ENCODE measurements around the gene AFAP1L1. TPM values are rescaled to one million over a fixed set of nuclear protein-coding genes. Genes with fewer than 3 reads are reported as not detected.

The AFAP1L1 gene
- total and polyA plus RNA-seq, 9 of the 15 experiments (the other 6 are each of a cell fraction or from before 2014, with no cell fraction given), result 0.01 to 0.12 (median 0.03) TPM; not detected in 4

- intact Hi-C loops (cut with micrococcal nuclease), result no loop called here
- Histone ChIP-seq H3K4me2 (ENCODE audit: insufficient read depth, low read length) (no peak overlapping the region), H3K9me1 (ENCODE audit: control insufficient read depth, insufficient read depth, low read length) (no peaks in the 10 kb centered on the region), H3K9me3 (replicated peaks; ENCODE audit: control insufficient read depth, insufficient read depth, low read depth, low read length) (no peaks in the 10 kb centered on the region), H3K27me3 (ENCODE audit: control insufficient read depth in 2 of 2, insufficient read depth in 2 of 2, low read length in 2 of 2) (no peaks in the 10 kb centered on the region; a peak in 1 of 5 replicates), H3K4me1 (replicated peaks in 1 of 2; ENCODE audit: control insufficient read depth in 2 of 2, insufficient read depth in 2 of 2, low read length in 2 of 2) (no peaks in the 10 kb centered on the region), H4K20me1 (replicated peaks; ENCODE audit: control insufficient read depth, insufficient read depth, low read length) (no peaks in the 10 kb centered on the region), H3K36me3 (ENCODE audit: control insufficient read depth, insufficient read depth, low read length) (no peaks in the 10 kb centered on the region), H3K27ac (ENCODE audit: extremely low read depth, low read depth, low read length) (no peak overlapping the region), H3K4me3 (no peak overlapping the region), H2AFZ (ENCODE audit: low read depth, low read length) (peak overlapping the region; percentile 21; the same call in 1 of the 2 replicates), H3K9ac (ENCODE audit: insufficient read depth in 1 of 2, low read depth in 2 of 2, low read length in 2 of 2) (no peak overlapping the region), H3K79me2 (ENCODE audit: control insufficient read depth, insufficient read depth, low read length) (no peaks in the 10 kb centered on the region)
- no TSS peak for BruUV-seq (replicated peaks)
- ATAC-seq (peak; percentile 52; the same call in 1 of the 3 replicates), DNase-seq (ENCODE audit: extremely low read depth in 1 of 4, low spot score in 3 of 4) (no peak), FAIRE-seq (no peak)
- POLR2A ChIA-PET, result interaction anchor here (0.6 kb wide), 1 partner anchor 12 kb away, joined by 3 read pairs; no protein-coding TSS in a partner anchor
- in situ Hi-C loops (cut with MboI), result no loop called here
- no peak for TF ChIP-seq SP1 (CRISPR knock-in tag; IDR thresholded peaks at IDR 0.05)
- WGBS (ENCODE audit: insufficient coverage, low coverage, missing lambda C conversion rate), result 0% methylated on average over 1 of the region's 1 CpG
- CTCF ChIA-PET (ENCODE audit: low intra/inter-chr PET ratio), result no interaction called here
Observed at GRCh38 chr5:149338364-149338763, 66.7 kb downstream of the AFAP1L1 start.

GRCh38 chr5:149340920-149341319, 69.3 kb downstream of the AFAP1L1 start:
- CTCF ChIA-PET (ENCODE audit: low intra/inter-chr PET ratio), result no interaction called here
- FAIRE-seq, result no peak

More at GRCh38 chr5:149340920-149341319, 69.3 kb downstream of the AFAP1L1 start:
- Histone ChIP-seq H3K4me2 (ENCODE audit: insufficient read depth, low read length) (no peak overlapping the region), H2AFZ (ENCODE audit: low read depth, low read length) (no peak overlapping the region), H3K27ac (ENCODE audit: extremely low read depth, low read depth, low read length) (no peak overlapping the region), H3K79me2 (ENCODE audit: control insufficient read depth, insufficient read depth, low read length) (peaks cover 11% of the 10 kb centered on the region), H4K20me1 (replicated peaks; ENCODE audit: control insufficient read depth, insufficient read depth, low read length) (no peaks in the 10 kb centered on the region), H3K27me3 (ENCODE audit: control insufficient read depth in 2 of 2, insufficient read depth in 2 of 2, low read length in 2 of 2) (no peaks in the 10 kb centered on the region; a peak in 1 of 5 replicates), H3K4me3 (no peak overlapping the region), H3K9ac (ENCODE audit: insufficient read depth in 1 of 2, low read depth in 2 of 2, low read length in 2 of 2) (no peak overlapping the region), H3K4me1 (replicated peaks in 1 of 2; ENCODE audit: control insufficient read depth in 2 of 2, insufficient read depth in 2 of 2, low read length in 2 of 2) (0 out of 5 replicates have a peak, but pooled peaks cover 3% of the 10 kb centered on the region in 2 experiments), H3K36me3 (ENCODE audit: control insufficient read depth, insufficient read depth, low read length) (no peaks in the 10 kb centered on the region), H3K9me3 (replicated peaks; ENCODE audit: control insufficient read depth, insufficient read depth, low read depth, low read length) (no peaks in the 10 kb centered on the region), H3K9me1 (ENCODE audit: control insufficient read depth, insufficient read depth, low read length) (no peaks in the 10 kb centered on the region)
- TF ChIP-seq XRCC4 (IDR thresholded peaks at IDR 0.05; ENCODE audit: extremely low read depth, insufficient read depth, insufficient read length) (no peak), PTRF (tag; IDR thresholded peaks at IDR 0.05) (no peak), NONO (IDR thresholded peaks at IDR 0.05; ENCODE audit: low read depth in 2 of 2, low read length in 1 of 2) (no peak)
- no TSS peak for BruUV-seq (replicated peaks)
- in situ Hi-C loops (cut with MboI) (no loop called here), intact Hi-C loops (cut with micrococcal nuclease) (no loop called here)
- no peak for DNase-seq (ENCODE audit: extremely low read depth in 1 of 4, low spot score in 3 of 4)
- ATAC-seq, result no peak
- POLR2A ChIA-PET, result interaction anchor here (0.8 to 1.3 kb wide), 4 partner anchors 9 to 32 kb away, joined by 3 to 5 read pairs (median 3); no protein-coding TSS in a partner anchor
- 6% methylated on average over 1 of the region's 1 CpG for WGBS (ENCODE audit: insufficient coverage, low coverage, missing lambda C conversion rate)

All from K562 (cell line).